ENCODE measurements around the gene WASHC3. TPM values are rescaled to one million over a fixed set of nuclear protein-coding genes. Genes with fewer than 3 reads are reported as not detected.

The WASHC3 gene
- total RNA-seq, 4 donors from 2014 or later, result 36.3 to 60.8 (median 51.1) TPM

GRCh38 chr12:101997102-101997501 lies 64.7 kb downstream of the WASHC3 start:
- no peaks in the 10 kb centered on the region for H3K36me3 ChIP-seq
- H3K27ac ChIP-seq, result no peak overlapping the region
- intact Hi-C loops (cut with DNase I), result no loop called here
- no peaks in the 10 kb centered on the region for H3K4me1 ChIP-seq
- TF ChIP-seq POLR2A (IDR thresholded peaks at IDR 0.05) (no peak), CTCF (IDR thresholded peaks at IDR 0.05) (no peak)
- 78 to 82% methylated on average over 5 of the region's 5 CpGs for WGBS, 2 donors
- no peak overlapping the region for H3K4me3 ChIP-seq
- H3K9me3 ChIP-seq, result no peaks in the 10 kb centered on the region
- no peaks in the 10 kb centered on the region for H3K27me3 ChIP-seq
- DNase-seq, result no peak

- no peak for DNase-seq
- H3K4me3 ChIP-seq, result no peak overlapping the region
- WGBS, 2 donors, result 66 to 75% methylated on average over 4 of the region's 4 CpGs
- no peaks in the 10 kb centered on the region for H3K27me3 ChIP-seq
- no peak overlapping the region for H3K27ac ChIP-seq
- intact Hi-C loops (cut with DNase I), result no loop called here
- no peaks in the 10 kb centered on the region for H3K9me3 ChIP-seq
- no peaks in the 10 kb centered on the region for H3K36me3 ChIP-seq
- TF ChIP-seq CTCF (IDR thresholded peaks at IDR 0.05) (no peak), POLR2A (IDR thresholded peaks at IDR 0.05) (no peak)
- no peaks in the 10 kb centered on the region for H3K4me1 ChIP-seq
These were observed 66.1 kb downstream of the WASHC3 start for GRCh38 chr12:101995684-101996083.

GRCh38 chr12:101992091-101992490 lies 69.7 kb downstream of the WASHC3 start:
- no peaks in the 10 kb centered on the region for H3K36me3 ChIP-seq
- no peaks in the 10 kb centered on the region for H3K9me3 ChIP-seq
- 48 to 51% methylated on average over 2 of the region's 2 CpGs for WGBS, 2 donors
- intact Hi-C loops (cut with DNase I), result no loop called here
- H3K4me3 ChIP-seq, result no peak overlapping the region
- no peaks in the 10 kb centered on the region for H3K27me3 ChIP-seq
- TF ChIP-seq POLR2A (IDR thresholded peaks at IDR 0.05), result no peak
- no peak for TF ChIP-seq CTCF (IDR thresholded peaks at IDR 0.05)
- DNase-seq, result no peak
- H3K4me1 ChIP-seq, result no peaks in the 10 kb centered on the region
- no peak overlapping the region for H3K27ac ChIP-seq

DNA sequence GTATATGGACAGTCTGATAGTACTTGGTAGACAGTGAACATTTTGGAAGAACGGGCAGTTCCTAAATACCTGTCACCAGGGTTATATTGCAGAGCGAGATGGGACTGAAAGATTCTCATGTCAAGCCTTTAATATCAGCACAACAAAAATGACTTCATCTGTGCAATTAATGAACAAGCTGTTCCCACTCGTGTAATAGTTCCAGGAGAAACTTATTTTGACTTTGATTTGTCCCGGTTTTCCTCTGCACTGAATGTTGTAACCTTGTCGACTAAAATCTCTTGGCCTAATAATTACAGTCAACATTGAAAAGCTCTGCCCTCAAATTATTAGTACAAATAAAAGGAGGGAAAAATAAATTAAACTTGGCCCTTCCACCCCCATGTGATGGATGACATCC lies 79.5 kb downstream of the WASHC3 start:
- WGBS, 2 donors, result 62 to 65% methylated on average over 5 of the region's 5 CpGs
- Histone ChIP-seq H3K27me3 (no peaks in the 10 kb centered on the region), H3K27ac (peak overlapping the region in 2 of 4 donors; percentile 7 to 57), H3K36me3 (no peaks in the 10 kb centered on the region), H3K4me1 (no peaks in the 10 kb centered on the region), H3K9me3 (no peaks in the 10 kb centered on the region), H3K4me3 (no peak overlapping the region)
- no peak for TF ChIP-seq CTCF (IDR thresholded peaks at IDR 0.05)
- no peak for TF ChIP-seq POLR2A (IDR thresholded peaks at IDR 0.05)
- no peak for DNase-seq
- intact Hi-C loops (cut with DNase I), result no loop called here

DNA sequence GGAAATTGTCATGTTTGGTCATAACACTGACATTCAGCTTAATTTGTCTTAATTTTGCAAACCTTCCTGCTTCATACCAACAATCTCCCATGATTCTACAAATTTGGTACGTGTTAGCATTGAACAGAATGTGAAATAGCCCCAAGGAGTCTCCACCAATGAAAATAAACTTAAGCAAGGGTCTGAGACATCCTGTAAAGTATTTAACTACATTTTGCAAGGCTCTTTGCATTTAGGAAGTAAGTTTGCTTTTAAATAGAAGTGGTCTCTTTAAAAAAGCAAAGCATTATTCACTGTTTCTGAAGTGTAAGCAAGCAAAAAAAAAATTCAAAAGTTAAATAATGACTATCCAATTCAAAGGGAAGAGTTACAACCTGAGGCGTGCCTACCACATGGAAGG lies 79.9 kb downstream of the WASHC3 start:
- intact Hi-C loops (cut with DNase I), result no loop called here
- H3K27ac ChIP-seq, result peak overlapping the region in 2 of 4 donors; percentile 7 to 57

More for the DNA sequence above, 79.9 kb downstream of the WASHC3 start:
- Histone ChIP-seq H3K4me1 (no peaks in the 10 kb centered on the region), H3K9me3 (no peaks in the 10 kb centered on the region), H3K36me3 (no peaks in the 10 kb centered on the region), H3K27me3 (no peaks in the 10 kb centered on the region), H3K4me3 (no peak overlapping the region)
- TF ChIP-seq CTCF (IDR thresholded peaks at IDR 0.05) (no peak), POLR2A (IDR thresholded peaks at IDR 0.05) (no peak)
- 68 to 75% methylated on average over 2 of the region's 2 CpGs for WGBS, 2 donors
- no peak for DNase-seq
